NCI-H1417 (cell line): ENCODE results near the gene EFNB2.

Experiments used
- DNase-seq, 3 experiments: peaks; one replicate each; lab custom pipeline; 2025; lab: John Stamatoyannopoulos, UW

Gene EFNB2, protein sequence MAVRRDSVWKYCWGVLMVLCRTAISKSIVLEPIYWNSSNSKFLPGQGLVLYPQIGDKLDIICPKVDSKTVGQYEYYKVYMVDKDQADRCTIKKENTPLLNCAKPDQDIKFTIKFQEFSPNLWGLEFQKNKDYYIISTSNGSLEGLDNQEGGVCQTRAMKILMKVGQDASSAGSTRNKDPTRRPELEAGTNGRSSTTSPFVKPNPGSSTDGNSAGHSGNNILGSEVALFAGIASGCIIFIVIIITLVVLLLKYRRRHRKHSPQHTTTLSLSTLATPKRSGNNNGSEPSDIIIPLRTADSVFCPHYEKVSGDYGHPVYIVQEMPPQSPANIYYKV

GRCh38 chr13:106535552-106536243, at the start of gene EFNB2:
Gene EFNB2, minus strand, starts transcription at chr13:106535662. Its CDS starts 698 bp downstream, at chr13:106534964.
- peak; percentile 97 to 100 (median 99) for DNase-seq

- DNase-seq = no peak
Observed at GRCh38 chr13:106581225-106581624, 45.8 kb upstream of the EFNB2 start.

- DNase-seq = no peak
Observed at GRCh38 chr13:106575896-106576295, 40.4 kb upstream of the EFNB2 start.

DNA sequence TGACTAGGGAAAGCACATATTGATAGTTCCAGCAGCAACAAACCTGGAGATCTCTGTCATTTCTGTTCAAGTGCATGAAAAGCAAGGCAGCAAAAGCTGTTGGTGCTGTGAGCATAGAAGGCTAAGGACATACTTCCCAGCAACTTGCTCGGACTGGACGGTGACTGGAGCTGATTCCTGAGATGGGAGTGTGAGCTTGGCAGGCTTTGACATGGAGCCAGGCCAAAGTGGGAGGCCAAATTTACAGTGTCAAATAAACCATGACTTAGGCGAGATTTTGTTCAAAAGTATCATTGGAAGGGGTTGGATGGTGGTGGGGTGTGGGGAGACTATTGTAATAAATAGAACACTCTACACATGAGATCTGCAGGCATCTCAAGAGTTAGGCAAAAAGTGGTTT, 38.4 kb upstream of the EFNB2 start:
- no peak for DNase-seq

- DNase-seq = no peak
Observed at GRCh38 chr13:106573284-106573846, 37.9 kb upstream of the EFNB2 start.

- no peak for DNase-seq
Observed at GRCh38 chr13:106570299-106570852, 34.9 kb upstream of the EFNB2 start.

GRCh38 chr13:106569233-106570095, 34.0 kb upstream of the EFNB2 start:
- DNase-seq = no peak

DNA sequence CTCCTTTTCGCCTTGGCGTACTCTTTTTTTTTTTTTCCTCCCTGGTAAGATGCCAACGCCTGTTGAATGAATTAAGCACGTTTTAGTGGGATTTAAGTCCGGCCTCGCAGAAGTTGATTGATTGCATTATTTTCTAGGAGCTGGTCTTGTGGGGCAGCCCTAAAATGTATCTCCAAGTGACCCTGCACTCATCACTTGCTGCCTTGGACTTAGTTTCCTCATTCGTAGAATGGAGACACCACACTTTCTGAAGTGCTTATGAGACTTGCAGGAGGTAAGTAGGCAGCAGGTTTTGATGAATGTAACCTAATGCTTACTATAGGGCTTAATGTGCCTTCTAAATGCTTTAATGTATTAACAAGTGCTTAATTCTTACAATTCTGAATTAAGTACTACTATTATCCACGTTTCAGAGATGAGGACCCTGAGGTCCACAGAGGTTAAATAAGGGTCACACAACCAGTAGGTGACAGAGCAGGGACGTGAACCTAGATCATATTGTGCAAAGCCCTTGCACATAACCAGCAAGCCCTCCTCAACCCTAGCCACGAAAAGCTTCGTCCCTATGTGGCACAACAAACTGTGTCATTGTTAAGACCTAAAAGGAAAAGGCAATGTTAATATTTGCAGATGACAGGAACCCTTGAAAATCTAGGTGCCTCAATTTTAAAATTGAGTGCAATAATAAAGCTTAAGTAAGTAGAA, 33.0 kb upstream of the EFNB2 start:
- no peak for DNase-seq

DNA sequence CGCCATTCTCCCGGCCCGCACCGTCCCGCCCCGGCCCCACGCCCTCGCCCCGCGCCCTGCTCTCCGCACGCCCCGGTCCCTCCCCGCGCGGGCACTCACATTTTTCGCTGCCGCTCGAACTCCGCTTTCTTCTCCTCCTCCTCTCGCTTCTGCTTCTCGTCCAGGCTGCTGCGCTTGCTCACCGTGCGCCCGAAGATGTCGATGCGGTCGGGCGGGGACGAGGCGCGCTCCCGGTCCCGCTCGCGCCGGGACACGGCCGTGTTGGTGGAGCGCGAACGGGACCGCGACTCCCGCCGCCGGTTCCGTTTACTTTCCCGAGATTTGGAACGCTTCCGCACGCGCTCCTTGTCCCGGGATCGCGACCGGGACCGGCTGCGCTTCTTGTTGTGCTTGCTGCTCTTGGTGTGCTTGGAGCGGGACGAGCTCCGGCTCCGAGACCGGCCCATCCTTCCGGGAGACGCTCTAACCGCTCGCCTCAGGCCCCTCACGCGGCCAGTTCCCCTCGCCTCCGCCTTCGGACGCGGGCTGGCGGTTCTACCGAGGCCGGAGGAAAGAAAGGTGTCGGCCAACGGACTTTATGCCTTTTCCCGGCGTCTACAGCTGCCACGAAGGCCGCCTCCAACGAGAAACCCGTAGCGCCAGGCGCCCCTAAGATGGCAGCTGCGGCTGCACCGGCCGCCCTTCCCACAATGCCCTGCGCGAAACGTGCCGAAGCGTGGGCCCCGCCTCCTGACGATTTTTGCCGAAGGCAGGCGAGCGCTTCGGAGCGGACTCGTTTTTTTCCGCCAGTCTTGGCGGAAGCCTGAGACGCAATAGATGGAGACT, 32.2 kb upstream of the EFNB2 start, which contains the start of gene ARGLU1:
Gene ARGLU1 (minus strand): TSS at position 664 of the 825 bp plus-strand sequence. CDS start 218 bp downstream, at position 446.
- DNase-seq = peak; percentile 98 to 99 (median 98)

DNA sequence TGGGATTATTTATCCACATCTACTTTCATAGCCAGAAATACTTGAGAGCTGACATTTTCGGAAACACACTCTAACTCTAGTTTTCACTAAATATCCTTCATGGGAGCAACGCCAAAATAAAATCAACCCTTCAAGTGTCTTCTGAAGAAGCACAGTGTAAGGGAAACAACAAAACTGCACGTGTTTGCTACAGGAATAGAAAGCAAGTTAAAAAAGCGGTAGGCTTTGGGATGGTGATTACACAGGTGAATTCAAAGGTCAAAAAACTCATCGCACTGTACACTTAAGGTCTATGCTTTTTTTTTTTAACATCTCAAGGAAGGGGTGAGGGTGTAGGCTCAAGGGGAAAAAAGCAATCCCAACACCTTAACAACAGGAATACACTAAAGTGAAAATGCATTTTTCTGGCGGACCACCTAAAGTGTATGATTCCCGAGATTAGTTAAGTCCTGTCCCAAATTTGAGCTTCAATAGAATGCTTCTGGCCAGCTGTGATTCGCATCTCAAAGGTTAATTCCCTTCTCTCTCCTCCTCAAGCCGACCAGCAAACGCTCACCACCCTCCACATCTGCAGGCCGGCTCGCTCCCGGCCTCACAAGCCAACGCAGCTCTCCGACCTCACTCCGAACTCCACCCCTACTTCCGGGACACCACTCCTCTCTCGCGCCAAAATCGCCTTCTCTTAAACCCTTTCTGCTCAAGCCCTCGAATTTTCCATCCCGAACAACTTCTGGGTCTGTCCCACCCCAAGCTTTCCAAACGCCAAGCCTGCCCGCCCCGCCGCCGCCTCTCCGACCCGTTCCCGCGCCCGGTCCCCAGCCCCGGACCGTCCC, 31.4 kb upstream of the EFNB2 start:
- DNase-seq = peak; percentile 61 to 81 (median 77)

DNA sequence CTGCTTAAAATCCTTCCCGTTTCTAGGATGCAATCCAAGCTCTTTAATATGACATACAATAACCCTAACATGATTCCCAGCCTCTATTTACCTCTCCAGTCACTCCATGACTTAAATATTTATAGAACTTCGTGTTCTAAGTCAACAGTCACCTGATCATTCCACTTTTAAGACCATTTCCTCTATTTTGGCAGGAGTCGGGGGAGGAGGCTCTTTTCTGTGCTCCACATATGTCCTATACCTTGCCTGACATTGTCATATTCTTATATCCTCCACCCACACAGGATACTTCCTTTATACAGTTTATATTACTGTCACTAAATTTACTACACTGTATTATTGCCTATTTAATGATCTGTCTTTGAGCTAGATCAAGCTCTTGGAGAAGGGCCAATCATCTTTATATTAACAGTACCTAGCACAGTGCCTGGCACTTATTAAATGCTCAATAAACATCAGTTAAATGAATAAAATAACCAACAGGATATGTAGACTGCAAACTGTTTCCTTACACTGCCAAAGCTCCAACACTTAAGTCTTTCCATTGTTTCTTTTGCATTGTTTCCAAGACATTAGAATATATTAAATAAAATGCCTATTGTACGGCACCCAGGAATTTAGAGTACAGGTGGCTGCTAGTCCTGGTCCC, 29.8 kb upstream of the EFNB2 start:
- DNase-seq = no peak

- no peak for DNase-seq
Observed at GRCh38 chr13:106562301-106562700, 26.8 kb upstream of the EFNB2 start.

DNA sequence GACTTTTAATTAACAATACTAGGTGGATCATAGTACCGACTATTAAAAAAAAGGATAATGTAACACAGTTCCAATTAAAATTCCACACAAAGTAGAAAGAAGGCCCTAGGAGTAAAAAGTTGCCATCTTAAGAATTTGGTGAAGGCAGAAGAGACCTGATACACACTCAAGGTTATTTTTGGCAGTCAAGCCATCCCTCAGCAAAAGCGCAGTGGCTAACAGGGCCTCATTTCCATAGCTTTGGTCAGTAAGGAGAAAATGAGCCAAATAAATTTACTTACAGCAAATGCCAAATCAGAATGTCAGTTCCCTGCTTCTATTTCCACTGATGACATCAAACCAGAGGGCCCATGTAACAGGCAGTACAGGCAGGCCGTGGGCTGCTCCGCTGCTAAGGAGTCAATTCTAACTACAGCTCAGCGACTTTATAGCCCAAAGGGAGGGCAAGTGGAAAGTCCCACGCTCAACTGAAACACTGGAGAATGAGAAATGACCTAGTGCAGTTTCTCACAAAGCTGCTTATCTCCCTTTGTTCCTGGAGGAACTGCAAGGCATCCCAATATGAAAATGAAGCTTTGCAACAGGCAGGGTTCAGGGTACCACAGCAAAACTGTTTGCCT, 26.2 kb upstream of the EFNB2 start:
- no peak for DNase-seq

DNA sequence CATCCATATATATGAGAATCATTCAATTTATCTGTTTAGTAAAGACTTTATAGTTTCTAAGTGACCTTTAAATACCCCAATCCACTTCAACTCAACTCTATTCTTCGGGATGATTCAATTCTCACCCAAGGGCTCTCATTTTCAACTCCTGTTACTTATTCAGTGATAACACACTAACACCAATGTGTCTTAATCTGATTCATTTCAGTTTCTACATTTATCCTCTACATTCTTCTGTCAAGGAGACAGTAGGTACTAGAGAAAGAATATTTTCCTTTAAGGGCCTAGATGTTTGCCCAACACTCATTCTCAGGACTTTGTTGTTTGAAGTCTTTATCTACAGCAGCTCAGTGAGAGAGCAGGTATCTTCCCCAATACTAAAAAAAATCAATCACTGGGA, 25.4 kb upstream of the EFNB2 start:
- no peak for DNase-seq

DNA sequence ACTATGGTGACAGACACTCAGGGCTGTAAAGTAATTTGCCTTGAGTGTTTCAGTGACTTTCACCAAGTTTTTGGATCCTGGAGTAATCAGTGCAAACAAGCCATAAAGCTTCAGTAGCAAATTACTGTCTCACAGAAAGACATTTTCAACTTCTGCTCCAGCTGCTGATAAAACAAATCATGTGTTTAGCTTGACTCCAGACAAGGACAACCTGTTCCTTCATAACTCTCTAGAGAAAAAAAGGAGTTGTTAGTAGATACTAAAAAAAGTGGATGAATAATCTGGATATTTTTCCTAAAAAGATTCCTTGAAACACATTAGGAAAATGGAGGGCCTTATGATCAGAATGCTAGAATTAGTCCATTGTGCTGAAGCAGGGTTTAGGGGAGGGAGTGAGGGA, 23.1 kb upstream of the EFNB2 start:
- no peak for DNase-seq

- DNase-seq = no peak
Observed at GRCh38 chr13:106555631-106556328, 20.3 kb upstream of the EFNB2 start.

- DNase-seq = no peak
Observed at GRCh38 chr13:106551751-106552150, 16.3 kb upstream of the EFNB2 start.

DNA sequence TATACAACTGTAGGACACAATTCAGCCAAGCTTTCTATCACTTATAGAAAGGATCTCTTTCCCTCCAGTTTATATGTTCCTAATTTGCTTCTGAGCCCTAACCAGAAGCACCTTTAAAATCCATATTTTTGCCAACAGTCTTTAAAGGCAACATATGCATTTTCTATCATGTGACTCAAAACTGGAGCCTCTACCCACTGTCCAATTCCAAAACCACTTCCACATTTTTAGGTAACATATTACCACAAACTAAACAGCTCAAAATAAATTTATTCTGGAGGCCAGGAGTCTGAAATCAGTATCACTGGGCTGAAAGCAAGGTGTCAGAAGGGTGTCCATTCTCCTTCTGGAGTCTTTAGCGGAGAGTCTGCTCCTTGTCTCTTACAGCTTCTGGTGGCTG, 15.9 kb upstream of the EFNB2 start:
- no peak for DNase-seq
